KMS-11 (cell line): ENCODE data around the gene OR52A1.

ENCODE experiments used
- H2AFZ ChIP-seq: fragments of 200-600 bp; sonication (generic); 2 replicates; pipeline ENCODE4 v1.6.1; 2016; ENCODE audit warnings: antibody characterized with exemption, mixed run types, low read depth
- H3K27ac ChIP-seq: fragments of 200-600 bp; sonication (generic); 2 replicates; pipeline ENCODE4 v1.6.1; 2016; ENCODE audit warnings: mild to moderate bottlenecking, mixed run types
- H3K27me3 ChIP-seq: fragments of 200-600 bp; sonication (generic); 2 replicates; pipeline ENCODE4 v1.6.1; 2017; ENCODE audit warnings: mild to moderate bottlenecking, low read depth, mixed run types, moderate library complexity; ENCODE audit not compliant: insufficient read depth
- H3K36me3 ChIP-seq: fragments of 200-600 bp; sonication (generic); 2 replicates; pipeline ENCODE4 v1.6.1; 2017; ENCODE audit warnings: mild to moderate bottlenecking, mixed run types; ENCODE audit not compliant: insufficient read depth
- H3K4me1 ChIP-seq: fragments of 200-600 bp; sonication (generic); 2 replicates; pipeline ENCODE4 v1.6.1; 2016; ENCODE audit warnings: mild to moderate bottlenecking, low read depth, mixed run types; ENCODE audit not compliant: poor library complexity, severe bottlenecking
- H3K4me2 ChIP-seq: fragments of 200-600 bp; sonication (generic); 2 replicates; pipeline ENCODE4 v1.7.0; 2016; ENCODE audit warnings: mild to moderate bottlenecking, mixed run types
- H3K4me3 ChIP-seq: fragments of 200-600 bp; sonication (generic); IDR thresholded peaks from 2 replicates; pipeline ENCODE4 v1.6.1; 2017; ENCODE audit warnings: low read depth, low read length, mixed read lengths; ENCODE audit not compliant: insufficient read depth
- H3K79me2 ChIP-seq: fragments of 200-600 bp; sonication (generic); 2 replicates; pipeline ENCODE4 v1.6.1; 2016; ENCODE audit warnings: low read depth, mixed run types; ENCODE audit not compliant: insufficient read depth
- H3K9ac ChIP-seq: fragments of 200-600 bp; sonication (generic); 2 replicates; pipeline ENCODE4 v1.6.1; 2016; ENCODE audit warnings: mild to moderate bottlenecking, mixed run types
- H4K20me1 ChIP-seq: fragments of 200-600 bp; sonication (generic); 2 replicates; pipeline ENCODE4 v1.6.1; 2016; ENCODE audit warnings: mild to moderate bottlenecking, mixed run types; ENCODE audit not compliant: insufficient read depth
- TF ChIP-seq, protein P1 (sequence below): fragments of 200-600 bp; sonication (generic); conservative IDR thresholded peaks from 2 replicates; pipeline ENCODE4 v1.6.1; 2017; ENCODE audit warnings: low read depth, mild to moderate bottlenecking, antibody characterized with exemption, low read length, moderate library complexity, mixed read lengths

Gene OR52A1

DNA sequence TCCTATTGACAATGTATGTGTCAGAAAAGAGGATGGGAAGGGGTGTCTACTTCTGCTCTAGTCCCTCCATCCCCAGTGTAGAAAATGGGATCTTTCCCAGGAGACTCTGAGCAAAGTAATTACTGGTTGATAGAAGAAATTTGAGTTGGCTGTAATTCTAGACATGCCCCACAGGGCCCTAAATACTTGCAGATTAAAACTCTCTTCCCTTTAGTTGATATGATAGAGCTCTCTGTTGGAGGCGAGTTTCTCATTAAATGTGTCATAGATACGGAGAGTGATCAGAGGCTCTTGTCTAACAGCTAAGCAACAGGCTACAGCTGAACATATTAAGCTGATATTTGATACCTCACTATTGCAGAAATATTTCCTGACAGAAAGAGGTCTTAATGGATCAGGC lies 52.3 kb downstream of the OR52A1 start:
- H3K9ac ChIP-seq = no peak overlapping the region
- H3K4me2 ChIP-seq = no peak overlapping the region
- TF ChIP-seq, protein P1, sequence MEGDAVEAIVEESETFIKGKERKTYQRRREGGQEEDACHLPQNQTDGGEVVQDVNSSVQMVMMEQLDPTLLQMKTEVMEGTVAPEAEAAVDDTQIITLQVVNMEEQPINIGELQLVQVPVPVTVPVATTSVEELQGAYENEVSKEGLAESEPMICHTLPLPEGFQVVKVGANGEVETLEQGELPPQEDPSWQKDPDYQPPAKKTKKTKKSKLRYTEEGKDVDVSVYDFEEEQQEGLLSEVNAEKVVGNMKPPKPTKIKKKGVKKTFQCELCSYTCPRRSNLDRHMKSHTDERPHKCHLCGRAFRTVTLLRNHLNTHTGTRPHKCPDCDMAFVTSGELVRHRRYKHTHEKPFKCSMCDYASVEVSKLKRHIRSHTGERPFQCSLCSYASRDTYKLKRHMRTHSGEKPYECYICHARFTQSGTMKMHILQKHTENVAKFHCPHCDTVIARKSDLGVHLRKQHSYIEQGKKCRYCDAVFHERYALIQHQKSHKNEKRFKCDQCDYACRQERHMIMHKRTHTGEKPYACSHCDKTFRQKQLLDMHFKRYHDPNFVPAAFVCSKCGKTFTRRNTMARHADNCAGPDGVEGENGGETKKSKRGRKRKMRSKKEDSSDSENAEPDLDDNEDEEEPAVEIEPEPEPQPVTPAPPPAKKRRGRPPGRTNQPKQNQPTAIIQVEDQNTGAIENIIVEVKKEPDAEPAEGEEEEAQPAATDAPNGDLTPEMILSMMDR = no peak
- H4K20me1 ChIP-seq = no peaks in the 10 kb centered on the region
- no peak overlapping the region for H3K4me3 ChIP-seq
- H3K4me1 ChIP-seq = no peaks in the 10 kb centered on the region
- no peaks in the 10 kb centered on the region for H3K36me3 ChIP-seq
- no peaks in the 10 kb centered on the region for H3K79me2 ChIP-seq
- H3K27ac ChIP-seq = no peak overlapping the region
- H3K27me3 ChIP-seq = no peaks in the 10 kb centered on the region
- no peak overlapping the region for H2AFZ ChIP-seq

DNA sequence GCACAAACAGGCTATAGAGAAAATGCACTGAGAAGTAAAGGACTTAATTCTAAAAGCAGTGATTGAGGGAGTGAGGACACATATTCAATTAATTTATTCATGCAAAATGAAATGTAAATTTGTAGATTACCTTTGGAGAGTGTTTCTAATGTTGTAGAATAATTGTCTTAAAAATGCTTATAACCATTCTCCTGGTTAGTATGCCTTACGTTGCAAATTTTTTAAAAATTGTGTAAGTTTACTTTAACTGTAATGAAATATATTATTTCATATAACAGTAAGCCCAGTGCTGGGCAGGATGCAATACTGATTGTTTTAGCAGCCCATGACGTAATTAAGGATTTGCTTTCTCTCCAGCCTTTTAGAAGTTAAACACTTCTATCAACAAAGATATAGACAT lies 58.5 kb downstream of the OR52A1 start:
- H2AFZ ChIP-seq = no peak overlapping the region
- TF ChIP-seq, protein P1 = no peak
- no peak overlapping the region for H3K27ac ChIP-seq
- no peaks in the 10 kb centered on the region for H3K79me2 ChIP-seq
- no peak overlapping the region for H3K4me2 ChIP-seq
- no peaks in the 10 kb centered on the region for H3K4me1 ChIP-seq
- H3K9ac ChIP-seq = no peak overlapping the region
- no peaks in the 10 kb centered on the region for H3K36me3 ChIP-seq
- no peak overlapping the region for H3K4me3 ChIP-seq
- no peaks in the 10 kb centered on the region for H3K27me3 ChIP-seq
- H4K20me1 ChIP-seq = no peaks in the 10 kb centered on the region
